Left renal pelvis (tissue), 4 donors: ENCODE data around the gene CYP46A1. TPM values are rescaled to one million over a fixed set of nuclear protein-coding genes. Genes with fewer than 3 reads are reported as not detected.

Experiments used
- DNase-seq, 4 donors: peaks; one replicate each; pipeline ENCODE4 v3.0.0-alpha.2; 2013; ENCODE audit warnings: low read depth in 4 of 4, low spot score in 3 of 4
- polyA plus RNA-seq, 4 donors: library from polyadenylated mRNA; unstranded; fragments of 120-200 nt; gene quantifications; one replicate each; pipeline ENCODE4 v1.2.1, GENCODE V29; 2013; ENCODE audit not compliant: insufficient read length in 4 of 4

Gene CYP46A1
- polyA plus RNA-seq, 4 donors: 1.4 to 4.2 (median 2.8) TPM

DNA sequence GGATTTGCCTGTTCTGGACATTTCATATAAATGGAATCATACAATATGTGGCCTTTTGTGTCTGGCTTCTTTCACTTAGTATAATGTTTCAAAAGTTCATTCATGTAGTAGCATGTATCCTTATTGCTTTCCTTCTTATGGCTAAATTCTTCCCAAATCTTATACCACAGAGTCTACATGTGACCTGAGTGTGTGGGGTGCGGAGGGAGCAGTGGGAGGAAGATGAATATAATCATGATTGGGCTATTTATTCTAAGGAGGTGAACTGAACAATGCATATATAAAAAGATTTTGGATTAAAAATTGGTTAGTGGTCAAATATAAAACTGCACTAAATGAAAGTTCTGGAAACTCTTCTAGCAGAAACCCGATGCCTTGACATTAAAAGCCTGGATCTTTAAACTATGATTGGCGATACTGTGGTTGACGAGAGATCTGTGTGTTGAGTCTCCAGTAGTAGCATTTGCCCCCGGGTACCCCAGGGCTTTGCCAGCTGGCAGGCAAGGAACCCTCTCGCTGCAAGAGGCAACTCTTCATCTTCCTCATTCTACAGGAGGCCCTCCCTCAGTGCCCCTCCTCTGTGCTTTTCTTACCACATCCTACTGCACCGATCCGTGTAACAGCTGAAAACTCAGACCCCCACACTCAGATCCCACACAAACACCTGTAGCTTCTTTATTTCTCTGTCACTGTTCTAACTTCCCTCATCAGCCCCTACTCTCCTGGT, 2.6 kb downstream of the CYP46A1 start:
- no peak for DNase-seq

DNA sequence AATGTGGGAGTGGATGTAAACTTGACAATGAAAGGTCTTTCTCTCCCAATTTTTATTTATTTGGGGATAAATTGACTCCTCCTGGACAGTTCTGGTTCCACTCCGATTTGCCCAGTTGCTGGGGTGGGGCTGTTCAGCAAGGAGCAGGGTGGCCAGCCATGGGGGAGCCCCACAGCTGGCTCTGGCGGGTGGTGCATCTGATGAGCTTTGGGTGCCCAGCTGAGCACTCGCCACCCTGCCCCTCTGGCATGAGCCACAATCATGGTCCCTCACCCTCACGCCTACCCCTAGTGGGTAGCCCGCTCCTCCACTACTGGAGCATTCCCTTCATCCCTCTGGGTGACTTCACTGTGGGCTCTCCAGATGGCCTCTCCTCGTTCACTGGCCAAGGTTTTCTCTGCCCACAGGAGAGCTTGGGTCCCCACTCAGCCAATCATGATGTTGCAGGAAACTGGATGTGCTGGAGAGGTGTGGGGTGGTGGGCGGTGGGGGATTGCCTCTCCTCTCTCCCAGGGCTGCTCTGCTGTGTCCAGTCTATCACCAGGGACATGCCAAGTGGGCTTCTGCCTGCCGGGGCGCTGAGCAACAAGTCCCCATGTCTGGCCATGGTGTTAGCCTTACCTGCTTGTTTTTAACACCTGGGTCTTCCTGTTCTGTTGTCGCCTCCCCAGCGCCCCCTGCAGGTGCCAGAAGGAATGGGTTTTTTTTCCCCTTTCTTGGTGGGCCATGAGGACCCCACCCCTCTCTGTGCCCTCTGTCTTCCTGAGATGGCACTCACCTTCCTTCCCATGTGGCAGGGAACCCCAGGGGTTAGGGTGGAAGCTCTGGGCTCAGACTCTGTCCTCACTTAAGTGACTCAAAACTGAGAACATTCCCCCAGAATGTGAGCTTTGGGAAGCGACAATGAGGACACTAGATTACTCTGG, 3.4 kb downstream of the CYP46A1 start:
- no peak for DNase-seq

DNA sequence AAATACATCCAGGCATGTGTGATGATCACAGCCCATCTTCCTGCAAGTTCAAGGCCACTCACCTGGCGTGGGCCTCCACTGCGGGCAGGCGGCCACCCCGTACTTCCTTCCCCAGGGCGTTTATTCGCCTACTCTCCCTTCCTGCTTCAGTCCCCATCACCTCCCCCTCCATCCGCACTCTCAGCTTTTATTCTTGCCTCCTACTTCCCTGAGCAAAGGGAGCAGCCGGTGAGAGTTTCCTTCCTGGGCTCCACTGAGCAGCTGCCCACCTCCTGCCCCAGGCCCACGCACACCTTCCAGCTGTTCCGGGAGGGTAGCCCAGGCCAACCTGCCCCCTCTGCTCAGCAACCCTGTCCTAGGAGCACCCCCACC, 4.1 kb downstream of the CYP46A1 start:
- DNase-seq: no peak

DNA sequence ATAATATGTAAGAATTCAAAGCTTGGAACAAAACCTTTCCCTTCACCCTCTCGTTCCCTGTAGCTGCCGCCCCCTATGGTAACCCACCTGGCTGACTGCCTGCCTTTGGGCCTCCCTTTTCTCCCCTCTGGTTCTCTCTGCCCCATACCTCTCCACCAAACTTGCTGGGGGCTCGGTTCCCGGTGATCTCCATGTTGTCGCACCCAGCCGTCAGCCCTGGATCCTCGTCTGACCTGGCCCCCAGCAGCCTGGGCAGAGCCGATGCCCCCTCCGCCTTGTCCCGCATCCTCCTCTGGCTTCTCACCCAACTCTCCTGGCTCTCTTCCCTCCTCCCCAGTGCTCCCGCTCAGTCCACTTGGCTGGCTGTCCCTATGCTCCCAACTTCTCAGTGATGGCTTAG, 4.5 kb downstream of the CYP46A1 start:
- DNase-seq: no peak

DNA sequence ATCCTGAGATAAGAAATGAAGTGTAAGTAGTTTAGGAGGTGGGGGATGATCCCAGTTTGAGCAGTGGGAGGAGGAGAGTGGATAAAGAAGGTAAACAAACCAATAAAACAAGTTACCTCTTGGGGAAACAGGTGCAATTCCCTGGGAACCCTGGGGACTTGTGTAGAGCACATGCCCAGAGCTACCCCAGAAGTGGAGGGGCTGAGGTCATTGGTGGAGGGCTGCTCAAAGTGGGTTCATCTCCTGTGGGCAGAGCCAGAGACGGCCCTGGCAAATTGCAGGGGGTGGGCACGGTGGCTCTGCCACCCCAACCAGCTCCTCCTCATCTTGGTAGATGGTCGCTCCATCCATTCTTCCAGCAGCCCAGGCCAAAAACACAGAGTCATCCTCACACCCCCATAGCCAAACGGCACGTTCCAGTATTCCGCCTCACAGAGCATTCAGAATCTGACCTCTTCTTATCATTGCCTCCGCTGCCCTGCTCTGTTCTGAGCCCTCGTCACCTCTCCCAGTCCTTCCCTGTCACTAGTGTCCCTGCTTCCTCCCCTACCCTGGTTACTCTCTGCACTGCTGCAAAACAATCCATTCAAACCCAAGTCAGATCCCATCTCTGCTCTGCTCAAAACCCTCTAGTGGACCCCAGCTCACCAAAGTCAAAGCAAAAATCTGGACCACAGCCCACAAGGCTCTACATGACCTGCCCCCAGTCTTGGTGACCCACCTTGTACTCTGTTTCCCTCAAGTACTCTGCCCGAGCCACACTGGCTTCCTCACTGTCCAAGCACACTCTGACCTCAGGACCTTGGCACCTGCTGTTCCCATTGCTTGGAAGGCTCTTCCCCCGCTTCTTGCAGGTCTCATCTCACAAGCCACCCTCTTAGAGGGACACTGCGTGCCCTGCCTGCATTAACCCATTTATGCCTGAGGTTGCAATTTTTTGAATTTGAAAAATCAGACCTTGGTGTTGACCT, 5.5 kb downstream of the CYP46A1 start:
- no peak for DNase-seq

DNA sequence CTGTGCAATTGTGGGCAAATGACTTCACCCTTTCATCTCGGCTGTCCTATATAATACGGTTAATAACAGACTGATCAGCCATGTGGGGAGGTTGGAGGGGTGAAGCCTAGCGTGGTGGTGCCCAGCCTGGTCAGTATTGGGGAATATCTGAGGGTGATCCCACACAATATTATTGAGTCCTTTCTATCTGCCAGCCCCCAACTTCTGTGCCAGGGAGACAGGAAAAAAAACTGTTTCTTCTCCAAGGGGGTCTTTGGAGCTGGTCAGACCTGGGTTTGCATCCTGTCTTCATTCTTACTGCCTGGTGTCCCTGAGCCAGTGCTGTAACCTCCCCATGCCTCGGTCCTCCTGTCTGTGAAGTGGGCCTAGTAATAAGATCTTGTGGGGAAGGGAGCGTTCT, 6.5 kb downstream of the CYP46A1 start:
- DNase-seq: no peak

DNA sequence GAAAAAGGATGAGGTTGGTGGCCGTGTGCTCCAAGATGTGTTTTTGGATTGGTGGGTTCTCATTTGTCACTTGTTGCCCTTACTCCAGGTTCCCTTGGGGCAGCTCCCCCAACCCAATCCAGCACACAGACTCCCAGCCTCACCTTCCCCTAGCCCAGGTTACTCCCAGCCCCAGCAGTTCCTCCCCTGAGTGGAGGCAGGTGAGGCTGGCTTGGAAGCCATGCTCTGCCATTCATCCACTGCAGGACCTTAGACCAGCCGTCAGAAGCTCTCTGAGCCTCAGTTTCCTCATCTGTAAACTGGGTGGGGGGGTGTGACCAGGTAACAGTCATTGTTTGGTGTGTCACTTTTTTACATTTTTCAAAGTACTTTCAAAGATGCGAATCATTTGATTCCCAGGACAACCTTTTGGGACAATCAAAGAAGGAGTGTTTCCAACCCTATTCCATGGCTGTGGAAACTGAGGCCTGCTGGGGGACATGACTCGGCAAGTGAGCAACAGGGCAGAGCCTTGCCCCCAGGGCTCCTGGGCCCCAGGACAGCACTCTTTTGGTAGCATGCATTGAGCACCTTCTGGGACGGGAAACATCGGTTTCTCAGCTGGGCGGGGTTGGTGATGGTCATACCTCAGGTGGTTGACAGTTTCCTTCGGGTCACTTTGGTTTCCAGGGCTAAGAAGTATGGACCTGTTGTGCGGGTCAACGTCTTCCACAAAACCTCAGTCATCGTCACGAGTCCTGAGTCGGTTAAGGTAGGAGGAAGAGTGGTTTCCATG, 7.2 kb downstream of the CYP46A1 start:
- no peak for DNase-seq

DNA sequence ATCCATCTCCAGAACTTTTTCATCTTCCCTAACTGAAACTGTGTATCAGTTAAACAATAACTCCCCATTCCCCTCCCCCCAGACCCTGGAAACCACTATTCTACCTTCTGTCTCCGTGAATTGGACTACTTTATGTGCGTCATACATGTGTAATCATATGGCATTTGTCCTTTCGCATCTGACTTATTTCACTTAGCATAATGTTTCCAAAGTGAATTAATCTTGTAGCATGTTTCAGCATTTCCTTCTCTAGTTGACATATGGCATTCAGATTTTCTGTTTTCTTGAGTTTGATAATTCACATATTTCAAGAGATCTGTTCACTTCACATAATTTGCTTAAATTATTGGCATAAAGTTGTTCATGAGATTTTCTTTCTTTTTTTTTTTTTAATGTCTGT, 9.8 kb downstream of the CYP46A1 start:
- no peak for DNase-seq

DNA sequence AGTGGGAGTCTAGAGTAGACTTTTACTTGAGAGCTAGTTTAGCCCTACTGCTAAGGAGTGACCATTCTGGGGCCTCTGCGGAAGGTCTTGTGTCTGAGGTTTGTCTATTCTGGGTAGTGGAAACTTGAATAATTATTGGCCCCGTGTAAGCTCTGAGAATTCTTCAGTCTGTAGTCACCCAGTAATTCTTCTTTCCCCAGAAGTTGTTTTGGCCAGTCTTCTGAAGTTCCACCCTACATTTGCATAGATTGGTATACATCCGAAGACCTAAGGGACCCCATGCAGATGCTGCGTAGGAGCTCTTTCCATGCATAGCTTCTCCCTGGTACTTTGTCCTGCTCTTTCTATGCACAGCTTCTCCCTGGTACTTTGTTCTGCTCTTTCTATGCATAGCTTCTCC, 12.8 kb downstream of the CYP46A1 start:
- no peak for DNase-seq

DNA sequence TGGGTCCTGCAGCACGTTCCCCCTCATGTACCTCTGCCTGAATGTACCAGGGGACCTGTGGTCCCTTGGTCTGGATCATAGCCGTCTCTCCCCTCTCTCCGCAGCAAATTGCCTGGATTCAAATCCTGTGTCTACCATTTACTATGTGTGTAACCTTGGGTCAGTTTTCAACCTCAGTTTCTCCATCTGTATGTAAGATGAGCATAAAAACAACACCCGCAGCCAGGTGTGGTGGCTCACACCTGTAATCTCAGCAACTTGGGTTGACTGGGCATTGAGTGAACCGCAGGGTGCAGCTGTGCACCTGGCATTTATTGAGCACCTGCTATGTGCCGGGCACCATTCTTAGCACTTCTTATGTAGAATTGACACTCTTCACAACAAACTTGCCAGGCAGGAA, 14.1 kb downstream of the CYP46A1 start:
- no peak for DNase-seq

DNA sequence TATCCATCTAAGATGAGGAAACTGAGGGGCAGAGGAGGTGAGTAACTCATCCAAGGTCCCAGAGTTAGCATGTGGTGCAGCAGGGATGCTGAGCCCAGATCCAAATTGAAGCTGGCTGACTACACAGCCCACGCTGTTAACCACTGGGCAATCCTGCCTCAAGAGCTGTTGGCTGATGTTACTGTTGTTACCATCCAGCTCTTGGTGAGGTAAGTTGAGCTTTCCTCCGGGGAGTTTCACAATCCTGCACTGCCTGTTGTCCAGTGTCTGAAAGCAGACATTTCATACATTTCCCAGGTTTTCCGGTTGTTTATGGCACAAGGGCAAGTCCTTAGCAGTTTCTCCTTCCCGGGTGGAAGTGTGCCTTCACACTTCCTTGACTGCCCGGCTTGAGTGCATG, 14.5 kb downstream of the CYP46A1 start:
- no peak for DNase-seq

DNA sequence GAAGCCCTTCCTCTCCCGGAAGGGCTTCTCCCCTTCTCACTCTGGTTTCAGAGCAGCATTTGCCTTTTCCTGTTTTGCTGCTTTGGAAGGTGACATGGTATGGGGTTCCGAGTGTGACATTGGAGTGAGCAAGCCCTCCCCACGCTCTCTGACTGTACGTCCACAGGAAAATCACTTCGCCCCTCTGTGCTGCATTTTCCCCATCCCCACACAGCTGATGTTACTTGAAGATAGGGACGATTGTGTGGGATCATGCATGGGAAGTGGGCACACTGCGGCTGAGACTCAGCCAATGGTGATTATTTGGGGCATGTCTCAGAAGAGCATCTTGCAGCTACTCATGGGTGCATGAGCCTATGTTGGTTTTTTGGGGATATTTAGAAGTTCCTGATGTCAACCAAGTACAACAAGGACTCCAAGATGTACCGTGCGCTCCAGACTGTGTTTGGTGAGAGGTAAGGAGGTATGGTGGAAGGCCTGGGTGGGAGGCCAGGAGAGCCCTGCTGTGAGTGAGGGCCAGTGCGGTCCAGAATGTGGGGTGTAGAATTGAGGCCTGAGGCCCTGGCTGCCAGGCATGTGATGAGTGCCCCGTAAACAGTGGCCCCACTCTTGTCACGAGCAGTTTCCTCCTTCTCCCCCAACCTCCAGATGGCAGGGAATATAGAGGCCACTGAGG, 15.1 kb downstream of the CYP46A1 start:
- no peak for DNase-seq

DNA sequence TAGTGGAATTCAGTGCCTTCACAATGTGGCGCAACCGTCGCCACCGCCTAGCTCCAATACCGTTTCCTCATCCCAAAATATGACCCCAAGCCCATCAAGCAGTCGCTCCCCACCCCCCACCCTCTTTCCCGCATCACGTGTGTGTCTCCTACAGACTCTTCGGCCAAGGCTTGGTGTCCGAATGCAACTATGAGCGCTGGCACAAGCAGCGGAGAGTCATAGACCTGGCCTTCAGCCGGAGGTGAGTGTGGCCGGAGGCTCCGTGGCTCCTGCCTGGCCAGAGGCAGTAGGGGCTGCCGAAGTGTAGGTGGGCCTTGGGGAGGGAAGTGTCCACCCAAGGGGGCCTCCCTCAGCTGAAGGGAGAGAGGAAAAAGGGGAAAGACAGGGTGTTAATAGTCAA, 15.8 kb downstream of the CYP46A1 start:
- DNase-seq: no peak

DNA sequence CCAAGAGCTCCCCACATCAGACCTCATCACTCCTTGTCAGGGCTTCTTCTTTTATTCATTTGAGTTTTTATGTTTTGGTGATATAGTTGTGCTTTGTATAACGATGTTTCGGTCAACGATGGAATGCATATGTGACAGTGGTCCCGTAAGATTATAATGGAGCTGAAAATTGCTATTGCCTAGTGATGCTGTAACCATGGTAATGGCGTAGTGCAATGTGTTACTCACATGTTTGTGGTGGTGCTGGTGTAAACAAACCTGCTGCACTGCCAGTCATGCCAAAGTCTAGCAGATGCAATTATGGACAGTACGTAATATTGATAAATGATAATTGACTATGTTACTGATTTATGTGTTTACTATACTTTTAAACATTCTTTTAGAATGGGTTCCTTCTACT, 16.3 kb downstream of the CYP46A1 start:
- no peak for DNase-seq

DNA sequence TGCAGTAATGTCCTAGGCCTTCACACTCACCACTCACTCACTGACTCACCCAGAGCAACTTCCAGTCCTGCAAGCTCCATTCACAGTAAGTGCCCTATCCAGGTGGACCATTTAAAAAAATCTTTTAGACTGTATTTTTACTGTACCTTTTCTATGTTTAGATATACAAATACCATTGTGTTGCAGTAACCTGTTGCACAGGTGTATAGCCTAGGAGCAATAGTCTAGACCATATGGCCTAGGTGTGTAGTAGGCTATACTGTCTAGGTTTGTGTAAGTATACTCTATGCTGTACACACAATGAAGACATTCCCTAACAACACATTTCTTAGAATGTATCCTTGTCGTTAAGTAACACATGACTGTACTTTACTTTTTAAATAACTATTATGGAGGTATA, 17.2 kb downstream of the CYP46A1 start:
- DNase-seq: no peak

DNA sequence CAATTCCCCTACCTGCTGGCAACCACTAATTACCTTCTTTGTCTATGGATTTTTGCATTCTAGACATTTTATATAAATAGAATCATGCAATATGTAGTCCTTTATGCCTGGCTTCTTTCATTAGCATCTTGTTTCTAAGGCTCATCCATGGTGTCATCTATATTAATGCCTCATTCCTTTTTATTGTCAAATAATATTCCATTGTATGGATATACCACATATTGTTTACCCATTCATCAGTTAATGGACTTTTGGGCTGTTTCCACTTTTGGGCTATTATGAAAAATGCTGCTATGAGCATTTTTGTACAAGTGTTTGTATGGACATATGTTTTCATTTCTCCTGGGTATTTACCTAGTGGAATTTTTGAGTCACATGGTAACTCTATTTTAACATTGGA, 18.0 kb downstream of the CYP46A1 start:
- no peak for DNase-seq

DNA sequence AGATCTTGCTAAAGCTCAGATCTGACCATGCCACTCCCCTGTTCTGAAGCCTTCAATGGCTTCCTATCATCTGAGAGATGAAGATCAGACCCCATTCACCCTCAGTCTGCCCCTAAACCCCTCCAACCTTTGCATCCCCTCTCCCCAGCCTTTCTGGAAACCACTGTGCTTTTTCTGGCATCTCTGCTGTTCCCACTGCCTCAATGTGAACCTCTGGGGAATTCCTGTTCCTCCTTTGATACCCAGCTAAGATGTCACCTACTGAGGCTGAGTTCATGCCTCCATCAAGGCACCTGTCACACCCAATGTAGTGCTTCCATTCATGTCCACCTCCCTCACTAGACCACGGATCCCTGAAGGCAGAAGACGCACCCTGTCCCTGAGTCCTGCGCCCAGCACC, 19.3 kb downstream of the CYP46A1 start:
- no peak for DNase-seq

DNA sequence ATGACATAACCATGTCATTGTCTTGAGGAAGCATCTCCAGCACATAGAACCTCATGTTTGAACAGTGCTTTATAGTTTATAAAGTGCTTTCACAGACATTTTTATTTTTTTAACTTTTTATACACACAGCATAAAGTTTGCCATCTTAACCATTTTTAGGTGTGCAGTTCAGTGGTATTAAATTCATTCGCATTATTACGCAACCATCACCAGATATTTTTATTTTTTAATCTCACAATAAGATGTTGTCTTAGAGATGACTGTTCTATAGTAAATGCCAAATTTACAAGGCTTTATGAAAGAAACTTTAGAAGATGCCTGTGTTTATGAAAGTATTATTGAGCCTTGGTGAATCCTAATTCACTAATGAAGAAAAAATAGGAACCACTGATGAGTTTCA, 19.9 kb downstream of the CYP46A1 start:
- DNase-seq: no peak

DNA sequence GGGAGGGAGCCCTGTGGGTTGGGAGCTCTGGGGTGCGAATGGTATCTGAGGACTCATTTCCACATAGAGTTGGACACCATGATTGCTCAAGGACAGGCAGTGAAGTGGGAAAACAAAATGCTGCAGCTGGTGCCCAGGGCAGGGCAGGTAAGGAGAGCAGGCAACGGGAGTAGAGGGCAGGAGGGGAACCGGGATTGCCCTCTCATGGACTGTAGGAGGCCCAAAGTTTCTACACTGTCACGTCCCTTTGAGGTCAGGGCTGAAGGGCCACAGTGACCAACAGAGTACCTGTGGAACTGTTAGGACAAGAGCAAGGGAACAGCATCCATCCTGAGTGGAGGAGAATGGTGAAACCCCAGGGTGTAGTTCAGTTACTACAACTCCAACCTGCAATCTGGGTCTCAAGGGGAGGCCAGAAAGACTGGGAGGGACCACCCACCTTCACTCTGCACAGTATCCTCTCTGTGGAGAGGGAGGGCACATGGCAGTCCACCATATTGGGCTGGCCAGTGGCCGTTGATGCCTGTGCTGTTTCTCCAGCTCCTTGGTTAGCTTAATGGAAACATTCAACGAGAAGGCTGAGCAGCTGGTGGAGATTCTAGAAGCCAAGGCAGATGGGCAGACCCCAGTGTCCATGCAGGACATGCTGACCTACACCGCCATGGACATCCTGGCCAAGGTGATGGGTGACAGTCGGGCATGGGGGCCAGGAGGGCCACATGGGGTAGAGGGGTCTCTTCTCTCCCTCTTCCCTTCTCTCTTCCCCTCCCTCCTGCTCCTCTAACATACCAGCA, 22.2 kb downstream of the CYP46A1 start:
- no peak for DNase-seq
